H9 (cell line): Measurements from ENCODE around the gene USP17L22. TPM values are rescaled to one million over a fixed set of nuclear protein-coding genes. Genes with fewer than 3 reads are reported as not detected.
"Not testable (repeated sequence)": the region's sequence is repeated elsewhere in the genome, so short reads cannot be mapped to it uniquely, and the experiment has no call there.

Experiments
- DNase-seq: peaks from one replicate; pipeline ENCODE4 v3.0.0-alpha.2; 2017
- H2AFZ ChIP-seq: one replicate; pipeline ENCODE4 v1.6.1; 2013; ENCODE audit warnings: mild to moderate bottlenecking, low read length, control low read depth, moderate library complexity
- H2AK5ac ChIP-seq: 2 replicates; pipeline ENCODE4 v1.6.1; 2013; ENCODE audit warnings: low read length, control low read depth, mixed read lengths; ENCODE audit not compliant: insufficient read length
- H2BK120ac ChIP-seq: one replicate; pipeline ENCODE4 v1.6.1; 2013; ENCODE audit warnings: low read depth, mild to moderate bottlenecking, low read length, control low read depth, inconsistent platforms; ENCODE audit not compliant: poor library complexity, severe bottlenecking
- H2BK12ac ChIP-seq: 2 replicates; pipeline ENCODE4 v1.6.1; 2013; ENCODE audit warnings: low read length, control low read depth, mixed read lengths, low read depth; ENCODE audit not compliant: insufficient read length
- H2BK15ac ChIP-seq: 2 replicates; pipeline ENCODE4 v1.6.1; 2013; ENCODE audit warnings: low read depth, low read length, control low read depth
- H2BK20ac ChIP-seq: one replicate; pipeline ENCODE4 v1.6.1; 2013; ENCODE audit warnings: low read depth, mild to moderate bottlenecking, low read length, control low read depth, inconsistent platforms; ENCODE audit not compliant: poor library complexity, severe bottlenecking
- H2BK5ac ChIP-seq: 2 replicates; pipeline ENCODE4 v1.6.1; 2013; ENCODE audit warnings: low read length, control low read depth, mixed read lengths; ENCODE audit not compliant: insufficient read length
- H3K14ac ChIP-seq: 2 replicates; pipeline ENCODE4 v1.6.1; 2013; ENCODE audit warnings: low read length, control low read depth; ENCODE audit not compliant: insufficient read depth
- H3K18ac ChIP-seq: 2 replicates; pipeline ENCODE4 v1.6.1; 2013; ENCODE audit warnings: low read depth, mild to moderate bottlenecking, mixed read lengths, low read length, control low read depth; ENCODE audit not compliant: insufficient read length
- H3K23ac ChIP-seq: 2 replicates; pipeline ENCODE4 v1.6.1; 2013; ENCODE audit warnings: low read length, control low read depth, mixed read lengths, low read depth; ENCODE audit not compliant: insufficient read length
- H3K23me2 ChIP-seq: 2 replicates; pipeline ENCODE4 v1.6.1; 2013; ENCODE audit warnings: low read depth, mild to moderate bottlenecking, mixed read lengths, low read length, control low read depth; ENCODE audit not compliant: insufficient read length, poor library complexity, severe bottlenecking
- H3K27ac ChIP-seq: 2 replicates; pipeline ENCODE4 v1.5.1; 2013; ENCODE audit warnings: low read length, control low read depth, mixed read lengths, low read depth; ENCODE audit not compliant: insufficient read length
- H3K27me3 ChIP-seq: 2 replicates; pipeline ENCODE4 v1.6.1; 2013; ENCODE audit warnings: low read length, control low read depth, inconsistent platforms; ENCODE audit not compliant: insufficient read depth
- H3K4ac ChIP-seq: 2 replicates; pipeline ENCODE4 v1.6.1; 2013; ENCODE audit warnings: low read depth, mild to moderate bottlenecking, control low read depth, inconsistent platforms, low read length, moderate library complexity
- H3K4me1 ChIP-seq: 2 replicates; pipeline ENCODE4 v1.6.1; 2013; ENCODE audit warnings: low read length, control low read depth, inconsistent platforms; ENCODE audit not compliant: insufficient read depth
- H3K4me2 ChIP-seq: 2 replicates; pipeline ENCODE4 v1.6.1; 2013; ENCODE audit warnings: low read length, control low read depth, mixed read lengths; ENCODE audit not compliant: insufficient read length, insufficient read depth
- H3K56ac ChIP-seq: 2 replicates; pipeline ENCODE4 v1.6.1; 2013; ENCODE audit warnings: low read depth, mild to moderate bottlenecking, mixed read lengths, low read length, control low read depth; ENCODE audit not compliant: insufficient read length
- H3K79me1 ChIP-seq: 2 replicates; pipeline ENCODE4 v1.6.1; 2013; ENCODE audit warnings: low read depth, mild to moderate bottlenecking, moderate library complexity, low read length, control low read depth, inconsistent platforms; ENCODE audit not compliant: insufficient read depth, poor library complexity, severe bottlenecking
- H3K79me2 ChIP-seq: 2 replicates; pipeline ENCODE4 v1.6.1; 2013; ENCODE audit warnings: low read length, control low read depth, inconsistent platforms; ENCODE audit not compliant: insufficient read depth
- H3K9ac ChIP-seq: 2 replicates; pipeline ENCODE4 v1.6.1; 2013; ENCODE audit warnings: low read length, control low read depth, mixed read lengths; ENCODE audit not compliant: insufficient read length; ENCODE audit errors: extremely low read depth
- H3K9me3 ChIP-seq: one replicate; pipeline ENCODE4 v1.6.1; 2013; ENCODE audit warnings: low read depth, low read length, inconsistent platforms; ENCODE audit not compliant: control insufficient read depth
- H3T11ph ChIP-seq: one replicate; pipeline ENCODE4 v1.6.1; 2013; ENCODE audit warnings: mild to moderate bottlenecking, low read length, control low read depth, inconsistent platforms
- H4K20me1 ChIP-seq: one replicate; pipeline ENCODE4 v1.6.1; 2013; ENCODE audit not compliant: control insufficient read depth, insufficient read length, insufficient read depth
- H4K5ac ChIP-seq: 2 replicates; pipeline ENCODE4 v1.6.1; 2013; ENCODE audit warnings: low read depth, mild to moderate bottlenecking, mixed read lengths, low read length, control low read depth; ENCODE audit not compliant: insufficient read length
- H4K8ac ChIP-seq: replicated peaks from 2 replicates; pipeline ENCODE4 v1.6.1; 2013; ENCODE audit warnings: low read length, control low read depth, mixed read lengths, low read depth; ENCODE audit not compliant: insufficient read length
- H4K91ac ChIP-seq: 2 replicates; pipeline ENCODE4 v1.6.1; 2013; ENCODE audit warnings: low read depth, mild to moderate bottlenecking, moderate library complexity, mixed read lengths, low read length, control low read depth; ENCODE audit not compliant: insufficient read length
- H3K27ac Mint-ChIP-seq, 3 experiments: 2 replicates in 2 of 3; 3 replicates in 1 of 3; pipeline ENCODE4 v1.8.0; 2020 to 2021; ENCODE audit warnings: mixed read lengths in 3 of 3, mild to moderate bottlenecking in 1 of 3, moderate library complexity in 1 of 3
- H3K27me3 Mint-ChIP-seq: 2 replicates; pipeline ENCODE4 v1.8.0; 2021; ENCODE audit warnings: low read depth, mild to moderate bottlenecking, moderate library complexity, mixed read lengths
- H3K36me3 Mint-ChIP-seq, 3 experiments: 2 replicates in 2 of 3; 3 replicates in 1 of 3; pipeline ENCODE4 v1.8.0; 2020 to 2021; ENCODE audit warnings: low read depth in 3 of 3, mixed read lengths in 3 of 3; ENCODE audit not compliant: insufficient read depth in 1 of 3
- H3K4me1 Mint-ChIP-seq, 2 experiments: 2 replicates each; pipeline ENCODE4 v1.8.0; 2020; ENCODE audit warnings: mixed read lengths in 2 of 2
- H3K4me3 Mint-ChIP-seq, 2 experiments: 2 replicates in 1 of 2; 3 replicates in 1 of 2; pipeline ENCODE4 v1.8.0; 2020 to 2021; ENCODE audit warnings: mild to moderate bottlenecking in 2 of 2, mixed read lengths in 2 of 2, moderate library complexity in 1 of 2
- H3K9me3 Mint-ChIP-seq, 2 experiments: 2 replicates in 1 of 2; 3 replicates in 1 of 2; pipeline ENCODE4 v1.8.0; 2020; ENCODE audit warnings: mild to moderate bottlenecking in 2 of 2, mixed read lengths in 2 of 2, moderate library complexity in 1 of 2
- WGBS: extraction: QIAGEN DNeasy Blood & Tissue Kit; methylation state at CpG from one replicate; pipeline ENCODE4 v1.1.7; 2013; ENCODE audit warnings: missing lambda C conversion rate, low lambda C conversion rate, mixed read lengths; ENCODE audit not compliant: insufficient read length; ENCODE audit errors: extremely low coverage; 5-methylcytosine and 5-hydroxymethylcytosine counted together
- total RNA-seq: library from RNA; stranded (reverse); gene quantifications from 2 replicates; pipeline ENCODE4 v1.2.1, GENCODE V29; 2021

Gene USP17L22
- total RNA-seq, 1 experiment from 2014 or later: not detected

DNA sequence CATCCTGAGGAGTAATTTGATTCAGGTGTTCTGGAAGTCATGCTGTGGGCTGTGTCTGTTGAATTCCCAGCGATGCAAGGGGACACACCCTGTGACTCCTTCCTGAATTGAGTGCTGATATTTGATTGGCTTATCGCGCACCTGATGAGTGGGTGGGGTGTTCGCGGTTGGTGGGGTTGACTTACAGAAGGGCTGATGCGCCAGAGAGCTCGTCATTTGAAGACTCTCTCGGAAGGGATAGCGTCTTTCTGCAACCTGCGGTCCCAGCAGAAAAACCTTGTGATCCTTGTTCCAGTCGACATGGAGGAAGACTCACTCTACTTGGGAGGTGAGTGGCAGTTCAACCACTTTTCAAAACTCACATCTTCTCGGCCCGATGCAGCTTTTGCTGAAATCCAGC is 4.8 kb upstream of the USP17L22 start, which contains the start of gene USP17L21:
USP17L21 (plus strand) TSS at position 301 of the 400 bp plus-strand sequence; CDS start at position 301, 0 bp downstream.
- not testable (repeated sequence) for H3K9me3 ChIP-seq, H3K36me3 Mint-ChIP-seq

DNA sequence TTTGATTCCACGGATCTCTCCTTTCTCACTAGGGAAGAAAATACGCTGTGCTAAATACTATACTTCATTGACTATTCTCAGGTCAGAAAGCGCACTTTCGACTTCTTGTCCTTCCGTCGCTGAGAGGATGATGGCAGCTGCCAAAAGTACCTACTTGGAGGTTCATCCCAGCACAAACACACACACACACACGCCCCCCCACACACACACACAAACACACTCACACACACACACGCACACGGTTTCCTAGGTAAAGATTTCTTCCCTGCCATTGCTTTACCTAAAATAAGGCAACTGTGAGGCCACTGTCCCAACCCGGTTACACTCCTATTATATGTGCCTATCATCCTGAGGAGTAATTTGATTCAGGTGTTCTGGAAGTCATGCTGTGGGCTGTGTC is 4.3 kb downstream of the USP17L22 start:
- not testable (repeated sequence) for H3K4me3 Mint-ChIP-seq, H4K20me1 ChIP-seq, H3K9me3 ChIP-seq, H2BK20ac ChIP-seq, H3K79me1 ChIP-seq, H3K4me2 ChIP-seq, H2BK120ac ChIP-seq, H2BK15ac ChIP-seq, H2BK5ac ChIP-seq, H3T11ph ChIP-seq, H2BK12ac ChIP-seq, H2AK5ac ChIP-seq, H3K23ac ChIP-seq, H4K91ac ChIP-seq, H3K18ac ChIP-seq, H3K4me1 ChIP-seq, H3K23me2 ChIP-seq, H4K5ac ChIP-seq, H3K4me1 Mint-ChIP-seq, H3K27me3 ChIP-seq, H3K14ac ChIP-seq, DNase-seq, H3K36me3 Mint-ChIP-seq, H4K8ac ChIP-seq, H3K27ac ChIP-seq, H3K4ac ChIP-seq, H3K56ac ChIP-seq, H3K9me3 Mint-ChIP-seq, H3K9ac ChIP-seq, H3K79me2 ChIP-seq, H3K27me3 Mint-ChIP-seq, H2AFZ ChIP-seq, H3K27ac Mint-ChIP-seq
- WGBS: 100% methylated on average over 3 of the region's 10 CpGs

More for the DNA sequence above, 4.8 kb upstream of the USP17L22 start, which contains the start of gene USP17L21:
- no CpG with 5 or more reads among the region's 13 CpGs for WGBS
- H3K23me2 ChIP-seq, H3K23ac ChIP-seq, H2BK120ac ChIP-seq, H3K79me2 ChIP-seq, H2BK12ac ChIP-seq, H3K4me1 ChIP-seq, H4K20me1 ChIP-seq, H3K4me2 ChIP-seq, H3K18ac ChIP-seq, H2AK5ac ChIP-seq, H3K27me3 Mint-ChIP-seq, H4K5ac ChIP-seq, H3K27ac Mint-ChIP-seq, H3K79me1 ChIP-seq, H3K56ac ChIP-seq, H2BK5ac ChIP-seq, H3K9me3 Mint-ChIP-seq, H4K91ac ChIP-seq, H3K27me3 ChIP-seq, H3K4me1 Mint-ChIP-seq, H3K27ac ChIP-seq, H3K9ac ChIP-seq, H2AFZ ChIP-seq, H3T11ph ChIP-seq, H3K4me3 Mint-ChIP-seq, H2BK20ac ChIP-seq, H2BK15ac ChIP-seq, DNase-seq, H4K8ac ChIP-seq, H3K4ac ChIP-seq, H3K14ac ChIP-seq: not testable (repeated sequence)
